ENCODE results near the gene DDRGK1. TPM values are rescaled to one million over a fixed set of nuclear protein-coding genes. Genes with fewer than 3 reads are reported as not detected.

The DDRGK1 gene
- total RNA-seq, 1 donor from 2014 or later, result 108 TPM

GRCh38 chr20:3213226-3213625 is 8.7 kb upstream of the DDRGK1 start:
- ATAC-seq, result no peak

GRCh38 chr20:3210346-3210745 is 5.9 kb upstream of the DDRGK1 start:
- peaks cover 17% of the 10 kb centered on the region for H3K36me3 ChIP-seq
- peaks cover 11% of the 10 kb centered on the region for H3K4me1 ChIP-seq
- no peak overlapping the region for H3K27ac ChIP-seq
- ATAC-seq, result no peak
- intact Hi-C loops (cut with DNase I), result no loop called here
- TF ChIP-seq CTCF (IDR thresholded peaks at IDR 0.05), result no peak
- no peak for DNase-seq
- H3K27me3 ChIP-seq, result no peaks in the 10 kb centered on the region
- no peaks in the 10 kb centered on the region for H3K9me3 ChIP-seq
- peak overlapping the region; percentile 97 for H3K4me3 ChIP-seq

More at GRCh38 chr20:3213226-3213625, 8.7 kb upstream of the DDRGK1 start:
- intact Hi-C loops (cut with DNase I), result no loop called here
- Histone ChIP-seq H3K27ac (no peak overlapping the region), H3K4me1 (peaks cover 13% of the 10 kb centered on the region), H3K36me3 (peaks cover 33% of the 10 kb centered on the region), H3K27me3 (no peaks in the 10 kb centered on the region), H3K9me3 (no peaks in the 10 kb centered on the region), H3K4me3 (no peak overlapping the region)
- no peak for TF ChIP-seq CTCF (IDR thresholded peaks at IDR 0.05)
- DNase-seq, result no peak

- Histone ChIP-seq H3K4me1 (peaks cover 11% of the 10 kb centered on the region), H3K36me3 (peaks cover 12% of the 10 kb centered on the region), H3K9me3 (no peaks in the 10 kb centered on the region), H3K27me3 (no peaks in the 10 kb centered on the region), H3K27ac (peak overlapping the region; percentile 92), H3K4me3 (peak overlapping the region; percentile 97)
- ATAC-seq (peak; percentile 51), DNase-seq (no peak)
- no peak for TF ChIP-seq CTCF (IDR thresholded peaks at IDR 0.05)
- intact Hi-C loops (cut with DNase I), result no loop called here
Measured at GRCh38 chr20:3209946-3210317, 5.5 kb upstream of the DDRGK1 start.

GRCh38 chr20:3209257-3209945 is 4.9 kb upstream of the DDRGK1 start, which contains the start of gene ITPA:
Gene ITPA (plus strand): TSS chr20:3209498. CDS start chr20:3209552, 54 bp downstream.
- peaks cover 11% of the 10 kb centered on the region for H3K4me1 ChIP-seq
- peaks cover 7% of the 10 kb centered on the region for H3K36me3 ChIP-seq
- TF ChIP-seq CTCF (IDR thresholded peaks at IDR 0.05), result no peak
- DNase-seq, result peak; percentile 80
- no peaks in the 10 kb centered on the region for H3K27me3 ChIP-seq
- peak; percentile 71 for ATAC-seq
- intact Hi-C loops (cut with DNase I), result no loop called here
- H3K9me3 ChIP-seq, result no peaks in the 10 kb centered on the region
- peak within 1 kb of the TSS; percentile 97 for H3K4me3 ChIP-seq
- peak within 1 kb of the TSS; percentile 92 for H3K27ac ChIP-seq

GRCh38 chr20:3208786-3209256 is 4.3 kb upstream of the DDRGK1 start:
- H3K36me3 ChIP-seq, result peaks cover 3% of the 10 kb centered on the region
- peak overlapping the region; percentile 97 for H3K4me3 ChIP-seq
- no peak for TF ChIP-seq CTCF (IDR thresholded peaks at IDR 0.05)
- peaks cover 11% of the 10 kb centered on the region for H3K4me1 ChIP-seq
- no peaks in the 10 kb centered on the region for H3K9me3 ChIP-seq
- intact Hi-C loops (cut with DNase I), result no loop called here
- no peak for DNase-seq
- peak overlapping the region; percentile 92 for H3K27ac ChIP-seq
- H3K27me3 ChIP-seq, result no peaks in the 10 kb centered on the region
- ATAC-seq, result no peak
